NCI-H226 (cell line): ENCODE data around the gene CRACR2B.

Experiments used
- DNase-seq: peaks from one replicate; pipeline ENCODE4 v3.0.0-alpha.2; 2015

Gene CRACR2B

GRCh38 chr11:839875-840617 is 12.3 kb downstream of the CRACR2B start:
- peak; percentile 22 for DNase-seq

- DNase-seq, result no peak
These were observed 14.3 kb downstream of the CRACR2B start for GRCh38 chr11:841981-842369.

GRCh38 chr11:842370-843002 is 14.8 kb downstream of the CRACR2B start, which contains the start of the genes POLR2L and TSPAN4:
TSS of gene POLR2L (minus strand) at chr11:842529. CDS start at chr11:842508, 21 bp downstream.
TSS of gene TSPAN4 (plus strand) at chr11:842852. CDS start at chr11:850305, 7,453 bp downstream.
- peak; percentile 80 for DNase-seq

DNA sequence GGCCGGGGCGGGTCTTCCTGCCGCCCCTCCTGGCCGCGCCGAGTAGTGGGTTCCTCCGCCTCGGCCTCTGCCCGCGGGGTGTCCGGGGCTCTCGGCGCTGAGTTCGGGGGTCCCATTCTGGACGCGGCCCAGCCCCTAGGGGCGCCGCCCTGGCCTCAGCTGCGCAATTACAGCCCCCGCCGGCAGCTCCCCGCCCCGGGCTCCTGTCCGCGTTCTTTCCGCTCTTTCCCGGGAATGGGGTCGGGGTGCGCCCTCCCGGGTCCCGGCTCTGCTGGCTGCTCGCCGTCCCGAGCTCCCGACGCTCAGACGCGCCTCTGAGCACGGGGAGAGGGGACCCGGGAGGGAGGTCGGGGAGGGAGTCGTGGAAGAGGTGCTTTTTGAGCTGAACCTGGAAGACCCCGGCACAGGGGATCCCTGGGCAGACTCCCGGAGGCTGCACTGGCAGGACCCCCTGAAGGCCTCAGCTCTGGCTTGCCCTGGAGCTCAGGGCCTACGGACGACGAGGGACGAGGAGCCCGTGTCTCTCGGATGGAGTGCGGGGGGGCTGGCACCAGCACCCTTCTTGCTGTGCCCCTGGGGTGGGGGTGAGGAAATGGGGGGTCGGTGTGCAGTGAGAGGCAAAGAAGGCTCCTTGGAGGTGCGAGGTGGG is 15.5 kb downstream of the CRACR2B start:
- no peak for DNase-seq

DNA sequence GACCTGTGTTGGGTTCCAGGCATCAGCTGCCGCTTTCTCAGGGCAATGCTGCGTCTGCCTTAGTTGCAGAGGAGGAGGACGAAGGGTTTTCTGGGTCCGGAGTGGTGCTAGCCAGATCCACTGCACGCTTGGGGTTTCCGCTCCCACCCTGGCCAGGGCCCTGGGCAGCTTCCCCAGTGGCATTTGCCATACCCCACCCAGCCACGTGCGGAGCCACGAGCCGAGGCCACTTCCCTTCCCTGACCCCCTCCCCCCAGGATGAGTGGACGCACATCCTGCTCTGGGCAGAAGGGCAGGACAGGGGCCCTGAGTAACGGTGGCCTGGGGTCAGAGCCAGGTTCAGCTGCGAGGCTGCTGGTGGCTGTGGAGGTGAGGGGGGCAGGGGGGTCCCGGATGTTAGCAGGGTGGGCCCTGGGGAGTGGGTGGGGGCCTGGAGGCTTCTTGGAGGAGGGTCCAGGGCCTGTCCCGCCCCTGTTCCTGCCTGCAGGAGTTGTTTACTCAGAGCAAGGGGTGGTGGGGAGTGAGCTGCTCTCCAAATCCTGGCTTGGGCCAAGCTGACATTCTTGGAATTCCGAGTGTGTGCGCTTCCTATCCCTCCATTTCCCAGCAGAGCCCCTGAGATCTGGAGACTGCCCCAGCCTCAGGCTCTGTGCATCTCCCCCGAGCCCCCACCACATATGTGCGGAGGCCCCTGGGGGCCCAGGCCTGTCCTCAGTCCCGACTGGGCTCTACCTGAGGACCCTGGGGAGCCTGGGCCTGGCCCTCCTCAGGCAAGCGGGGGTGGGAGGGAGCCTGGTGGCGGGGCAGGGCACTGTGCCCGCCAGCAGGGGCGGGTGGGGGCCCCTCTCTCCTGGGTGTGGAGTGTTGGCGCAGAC is 16.3 kb downstream of the CRACR2B start:
- peak; percentile 96 for DNase-seq

GRCh38 chr11:844693-845644 is 17.2 kb downstream of the CRACR2B start:
- peak; percentile 89 for DNase-seq

GRCh38 chr11:845872-846495 is 18.3 kb downstream of the CRACR2B start:
- no peak for DNase-seq

DNA sequence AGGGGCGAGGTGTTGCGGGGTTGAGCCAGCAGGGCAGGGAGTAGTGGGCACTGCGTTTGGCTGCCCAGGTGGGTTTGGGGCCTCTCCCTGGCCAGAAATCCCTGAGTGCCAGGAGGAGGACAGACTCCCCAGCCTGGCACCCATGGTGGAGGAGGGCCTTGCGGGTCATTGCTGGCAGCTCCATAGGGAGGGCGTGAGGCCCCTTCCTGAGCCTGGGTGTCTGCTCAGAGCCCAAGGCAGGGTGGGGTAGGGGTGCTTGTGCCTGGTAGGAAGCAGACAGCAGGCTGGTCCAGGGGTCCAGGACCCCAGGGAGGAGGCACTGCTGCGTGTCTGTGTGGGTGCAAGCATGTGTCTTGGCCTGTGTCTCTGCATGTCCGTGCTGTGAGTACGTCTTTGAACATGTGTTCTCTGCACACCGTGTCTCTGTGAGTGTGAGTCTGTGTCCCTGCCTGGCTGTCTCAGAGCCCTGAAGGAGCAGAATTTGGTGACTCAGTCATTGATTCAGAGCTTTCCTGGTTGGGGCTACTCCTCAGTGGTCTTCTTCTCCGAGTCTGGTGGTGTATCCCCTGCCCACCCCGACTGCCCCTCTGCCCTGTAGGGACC is 18.9 kb downstream of the CRACR2B start:
- no peak for DNase-seq

GRCh38 chr11:847876-848275 is 20.2 kb downstream of the CRACR2B start:
- DNase-seq, result no peak

- DNase-seq, result no peak
These were observed 20.7 kb downstream of the CRACR2B start for GRCh38 chr11:848380-848931.

- DNase-seq, result no peak
These were observed 21.5 kb downstream of the CRACR2B start for GRCh38 chr11:849104-849824.

DNA sequence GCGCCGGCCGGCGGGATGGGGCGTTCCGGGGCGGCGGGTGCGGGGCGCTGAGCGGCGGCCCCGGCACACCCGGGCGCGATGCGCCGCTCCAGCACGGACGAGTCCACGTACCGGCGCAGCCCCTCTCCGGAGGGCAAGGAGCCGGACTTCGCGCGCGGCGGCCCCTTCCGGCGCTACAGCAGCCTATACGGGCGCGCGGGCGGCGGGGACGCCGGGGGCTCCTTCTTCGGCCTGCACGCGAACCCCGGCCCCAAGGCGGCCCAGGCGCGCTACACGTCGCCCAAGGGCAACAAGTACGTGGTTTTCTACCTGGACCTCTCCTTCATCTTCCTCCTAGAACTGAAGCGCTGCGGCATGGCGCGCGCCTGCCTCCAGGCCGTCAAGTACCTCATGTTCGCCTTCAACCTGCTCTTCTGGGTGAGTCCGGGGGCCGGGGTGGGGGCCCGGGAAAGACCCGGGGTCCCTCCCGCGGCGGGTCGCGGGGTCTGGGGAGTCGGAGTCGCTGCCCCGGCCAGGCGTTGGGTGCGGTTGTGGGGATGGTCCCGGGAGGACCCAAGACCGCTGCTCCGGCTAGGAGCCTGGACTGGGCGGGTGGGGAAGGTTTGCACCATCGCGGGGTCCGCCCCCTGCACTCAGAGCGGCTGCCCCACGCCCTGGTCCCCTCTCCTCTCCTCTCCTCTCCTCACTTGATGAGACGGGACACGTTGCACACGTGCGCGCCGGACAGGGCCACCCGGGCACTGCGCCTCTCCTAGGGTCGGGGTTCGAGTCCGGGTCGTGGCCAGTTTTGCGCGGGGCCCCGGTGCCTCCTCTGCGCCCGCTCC is 22.4 kb downstream of the CRACR2B start:
- DNase-seq, result no peak

DNA sequence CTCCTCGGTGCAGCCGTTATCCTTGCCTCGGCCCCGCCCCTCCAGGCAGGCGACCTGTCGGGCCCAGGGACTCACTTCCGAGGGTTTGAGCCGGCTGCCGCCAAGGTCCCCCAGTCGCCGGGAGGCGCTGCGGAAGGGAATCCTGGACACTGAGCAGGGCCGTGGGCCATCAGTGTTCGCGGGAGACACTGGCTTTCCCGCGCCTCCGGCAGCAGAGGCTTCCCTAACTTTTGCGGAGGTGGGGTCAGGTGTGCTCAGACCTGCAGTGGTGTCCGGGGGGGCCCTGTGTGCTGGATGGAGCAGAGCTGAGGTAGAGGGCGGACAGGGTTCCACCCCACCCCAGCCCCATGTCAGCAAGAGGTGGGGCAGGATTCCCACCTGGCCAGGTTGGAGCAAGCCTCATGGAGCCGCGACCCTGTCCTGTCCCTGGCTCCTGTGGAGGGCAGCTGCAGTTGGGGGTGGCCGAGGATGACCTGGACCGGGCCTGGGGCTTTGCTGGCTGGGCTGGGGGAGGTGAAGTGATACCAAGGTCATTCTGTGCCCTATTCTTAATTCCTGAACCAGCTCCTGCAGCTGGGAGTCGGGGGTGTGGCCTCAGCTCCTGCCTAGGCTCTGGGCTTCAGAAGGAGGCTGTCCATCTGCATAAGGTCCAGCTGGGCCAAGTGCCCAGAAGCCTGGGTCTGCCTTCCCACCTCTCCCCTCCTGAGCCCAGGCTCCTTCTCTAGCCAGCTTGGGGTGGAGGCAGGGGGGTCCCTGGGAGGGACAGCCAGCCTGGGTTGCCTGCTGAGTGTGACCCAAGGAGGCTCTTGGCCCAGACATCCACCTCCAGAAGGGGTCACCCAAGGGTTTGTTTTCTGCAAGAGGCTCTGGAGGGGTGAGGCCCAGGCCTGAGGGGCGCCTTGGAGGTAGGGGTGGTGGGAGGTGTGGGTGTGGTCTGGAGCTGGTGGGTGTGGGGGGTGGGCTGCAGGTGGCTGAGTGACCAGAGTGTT is 23.4 kb downstream of the CRACR2B start:
- no peak for DNase-seq

DNA sequence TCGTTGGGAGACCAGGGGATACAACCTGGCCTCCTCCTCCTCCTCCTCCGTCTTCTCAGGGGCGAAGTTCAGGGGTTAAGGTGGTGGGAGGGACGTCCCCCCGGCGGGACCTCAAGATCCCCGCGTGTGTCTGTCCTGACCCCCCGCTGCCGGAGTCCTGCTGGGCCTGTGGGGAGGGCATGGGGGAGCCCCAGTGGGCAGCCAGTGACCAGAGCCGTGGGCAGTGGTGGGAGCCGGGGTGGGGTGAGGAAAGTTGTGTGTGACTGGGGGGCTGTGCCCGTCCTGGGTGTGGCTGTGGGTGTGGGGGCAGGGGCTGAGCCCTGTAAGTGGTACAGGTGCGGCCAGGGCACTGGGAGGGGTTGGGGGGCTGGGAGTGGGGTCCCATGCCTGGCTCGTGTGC is 25.0 kb downstream of the CRACR2B start:
- no peak for DNase-seq

DNA sequence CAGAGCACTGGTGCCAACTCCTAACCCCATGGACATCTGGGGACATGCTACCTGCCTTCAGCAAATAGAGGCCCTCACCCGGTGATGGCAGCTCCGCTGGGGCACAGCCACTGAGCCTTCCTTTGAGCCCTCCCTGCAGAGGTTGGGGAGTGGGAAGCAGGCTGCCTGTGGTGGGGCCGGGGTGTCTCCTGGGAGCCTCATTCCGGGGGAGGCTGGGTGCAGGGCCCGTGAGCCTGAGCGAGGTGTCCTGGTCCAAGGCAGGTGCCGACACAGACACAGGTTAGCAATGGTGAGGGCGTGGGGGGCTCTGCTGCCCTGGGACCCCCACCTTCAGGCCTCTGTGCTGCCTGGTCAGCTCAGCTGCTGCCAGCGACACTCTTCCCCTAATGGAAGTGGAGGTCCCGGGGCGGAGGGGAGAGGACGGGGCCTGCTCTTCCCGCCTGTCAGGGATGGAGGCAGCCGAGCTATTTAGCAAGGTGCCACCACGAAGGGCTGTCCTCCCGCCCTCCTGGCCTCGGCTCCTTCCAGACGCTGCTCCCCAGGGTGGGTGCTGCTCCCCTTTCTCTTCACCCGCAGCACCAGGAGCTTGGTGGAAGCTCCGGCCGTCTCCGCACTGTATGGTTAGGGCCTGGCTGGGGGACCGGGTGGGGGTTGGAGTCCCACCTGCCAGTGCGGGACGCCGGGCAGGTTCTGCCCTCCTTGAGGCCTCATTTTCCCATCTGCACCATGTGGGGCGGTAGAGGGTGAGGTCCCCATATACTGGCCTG is 26.1 kb downstream of the CRACR2B start:
- DNase-seq, result no peak

DNA sequence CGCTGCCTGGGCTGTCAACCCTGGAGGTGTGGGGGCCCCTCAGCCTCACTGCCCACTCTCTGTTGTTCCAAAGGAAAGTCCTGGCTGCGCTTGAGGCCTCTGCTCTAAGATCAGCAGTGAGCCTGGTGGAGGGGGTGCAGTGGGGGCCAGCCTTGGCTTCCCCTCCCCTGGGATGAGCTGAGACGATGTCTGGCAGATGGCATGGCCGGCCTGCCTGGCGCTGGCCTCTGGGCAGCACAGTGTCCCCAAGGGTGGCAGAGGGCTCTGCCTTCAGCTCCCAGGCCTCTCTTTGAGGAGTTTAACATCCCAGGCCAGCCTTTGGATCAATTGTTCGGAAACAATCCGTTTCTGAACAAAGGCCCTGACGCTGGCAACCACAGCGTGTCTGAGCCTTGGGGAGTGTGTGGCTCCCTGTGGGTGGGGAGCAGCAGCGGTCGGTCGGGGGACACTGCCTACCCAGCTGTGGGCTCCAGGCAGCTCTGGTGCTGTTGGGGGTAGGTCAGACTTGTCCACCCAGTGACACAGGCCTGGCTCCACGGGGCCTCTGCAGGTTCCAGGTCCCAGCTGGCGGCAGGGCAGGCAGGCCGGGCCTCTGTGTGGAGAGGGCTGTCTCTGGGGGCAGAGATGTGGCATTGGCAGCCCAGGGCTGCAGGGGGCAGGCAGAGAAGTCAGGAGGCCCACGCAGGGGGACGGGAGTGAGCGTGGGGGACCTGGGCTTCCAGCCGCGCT is 27.0 kb downstream of the CRACR2B start:
- DNase-seq, result no peak
